ENCODE data around the gene ZNF175. TPM values are rescaled to one million over a fixed set of nuclear protein-coding genes. Genes with fewer than 3 reads are reported as not detected.
"Not testable (repeated sequence)": the region's sequence is repeated elsewhere in the genome, so short reads cannot be mapped to it uniquely, and the experiment has no call there.

ZNF175 gene
- total RNA-seq, 1 donor from 2014 or later: 15.2 TPM

GRCh38 chr19:51627491-51628138 lies 56.5 kb downstream of the ZNF175 start:
- DNase-seq (ENCODE audit: low spot score in 2 of 2, unreplicated experiment in 2 of 2): no peak
- H3K4me3 Mint-ChIP-seq: no peak overlapping the region
- peaks cover 54% of the 10 kb centered on the region for H3K9me3 Mint-ChIP-seq
- H3K27me3 Mint-ChIP-seq (ENCODE audit: low read depth): no peaks in the 10 kb centered on the region
- no peak for TF ChIP-seq CTCF (IDR thresholded peaks at IDR 0.05; ENCODE audit: unreplicated experiment)
- no peak overlapping the region for H3K27ac Mint-ChIP-seq
- H3K4me1 Mint-ChIP-seq: no peaks in the 10 kb centered on the region
- H3K36me3 Mint-ChIP-seq: peaks cover 1% of the 10 kb centered on the region

DNA sequence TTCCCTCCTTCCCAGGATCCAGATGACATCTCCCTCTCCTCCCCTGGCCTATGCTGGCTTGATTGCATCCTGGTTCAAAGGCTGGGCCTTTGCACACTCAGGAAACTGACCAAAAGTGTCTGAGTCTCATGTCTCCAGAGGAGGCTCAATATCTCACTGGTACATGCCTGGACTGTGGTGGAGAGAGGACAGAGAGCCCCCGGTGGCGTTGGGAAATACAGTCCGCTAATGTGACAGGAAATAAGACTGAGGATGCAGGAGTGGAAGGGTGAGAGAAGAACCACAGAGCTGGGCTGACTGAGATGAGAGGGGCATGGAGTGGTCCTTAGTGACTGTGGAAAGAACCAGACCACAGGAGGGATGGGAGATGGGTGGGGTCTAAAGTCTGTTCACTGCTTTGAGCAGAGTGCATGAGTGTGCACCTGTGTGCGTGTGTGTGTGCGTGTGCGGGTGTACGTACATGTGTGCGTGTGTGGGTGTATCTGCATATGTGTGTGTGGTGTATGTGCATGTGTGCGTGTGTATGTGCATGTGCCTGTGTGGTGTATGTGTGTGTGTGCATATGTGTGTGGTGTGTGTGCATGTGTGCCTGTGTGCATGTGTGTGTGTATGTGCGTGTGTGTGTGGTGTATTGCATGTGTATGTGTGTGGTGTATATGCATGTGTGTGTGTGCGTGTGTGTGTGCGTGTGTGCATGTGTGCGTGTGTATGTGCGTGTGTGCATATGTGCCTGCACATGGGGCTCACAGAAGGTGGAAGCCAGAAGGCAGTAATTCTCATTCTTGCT lies 57.3 kb downstream of the ZNF175 start:
- no peak for DNase-seq (ENCODE audit: low spot score in 2 of 2, unreplicated experiment in 2 of 2)
- TF ChIP-seq CTCF (IDR thresholded peaks at IDR 0.05; ENCODE audit: unreplicated experiment): no peak
- H3K4me3 Mint-ChIP-seq: no peak overlapping the region
- H3K36me3 Mint-ChIP-seq: peaks cover 1% of the 10 kb centered on the region
- no peak overlapping the region for H3K27ac Mint-ChIP-seq
- H3K27me3 Mint-ChIP-seq (ENCODE audit: low read depth): no peaks in the 10 kb centered on the region
- H3K9me3 Mint-ChIP-seq: peaks cover 49% of the 10 kb centered on the region
- no peaks in the 10 kb centered on the region for H3K4me1 Mint-ChIP-seq

GRCh38 chr19:51630315-51630714 lies 59.2 kb downstream of the ZNF175 start, which contains the start of gene SIGLEC5:
SIGLEC5 (minus strand) TSS chr19:51630401; CDS start chr19:51630335, 66 bp downstream.
- not testable (repeated sequence) for H3K4me3 Mint-ChIP-seq, H3K36me3 Mint-ChIP-seq

DNA sequence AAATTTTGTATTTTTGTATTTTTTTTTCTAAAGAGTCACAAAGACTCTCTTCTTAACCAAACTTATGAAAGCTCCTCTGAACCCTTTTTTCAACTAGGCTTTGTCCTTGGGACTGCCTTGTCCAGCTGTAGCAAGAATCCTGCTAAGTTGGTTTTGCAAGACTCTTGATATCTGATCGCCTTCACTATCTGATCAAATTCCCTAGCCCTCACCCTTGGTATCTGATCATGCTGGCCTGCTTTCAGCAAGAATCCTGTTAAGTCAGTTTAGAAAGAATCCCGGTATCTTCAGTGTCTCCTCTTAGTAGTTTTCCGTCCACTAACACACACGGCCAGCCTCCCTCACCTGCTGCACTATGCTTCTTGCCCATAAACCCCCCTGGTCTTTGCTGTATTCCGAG lies 61.0 kb downstream of the ZNF175 start:
- H3K4me3 Mint-ChIP-seq: no peak overlapping the region
- no peaks in the 10 kb centered on the region for H3K4me1 Mint-ChIP-seq
- H3K9me3 Mint-ChIP-seq: peaks cover 31% of the 10 kb centered on the region
- TF ChIP-seq CTCF (IDR thresholded peaks at IDR 0.05; ENCODE audit: unreplicated experiment): no peak
- no peak for DNase-seq (ENCODE audit: low spot score in 2 of 2, unreplicated experiment in 2 of 2)
- H3K36me3 Mint-ChIP-seq: no peaks in the 10 kb centered on the region
- H3K27ac Mint-ChIP-seq: no peak overlapping the region
- H3K27me3 Mint-ChIP-seq (ENCODE audit: low read depth): no peaks in the 10 kb centered on the region

More at GRCh38 chr19:51630315-51630714, 59.2 kb downstream of the ZNF175 start, which contains the start of gene SIGLEC5:
- H3K27me3 Mint-ChIP-seq (ENCODE audit: low read depth); H3K4me1 Mint-ChIP-seq; H3K27ac Mint-ChIP-seq; DNase-seq (ENCODE audit: low spot score in 2 of 2, unreplicated experiment in 2 of 2): not testable (repeated sequence)
- H3K9me3 Mint-ChIP-seq: peaks cover 38% of the 10 kb centered on the region

- Mint-ChIP-seq H3K27me3 (ENCODE audit: low read depth) (no peaks in the 10 kb centered on the region), H3K27ac (no peak overlapping the region), H3K36me3 (no peaks in the 10 kb centered on the region), H3K9me3 (peaks cover 52% of the 10 kb centered on the region), H3K4me3 (no peak overlapping the region), H3K4me1 (no peaks in the 10 kb centered on the region)
- TF ChIP-seq CTCF (IDR thresholded peaks at IDR 0.05; ENCODE audit: unreplicated experiment): peak; percentile 48
- no peak for DNase-seq (ENCODE audit: low spot score in 2 of 2, unreplicated experiment in 2 of 2)
Measured at GRCh38 chr19:51637362-51637978, 66.4 kb downstream of the ZNF175 start.

DNA sequence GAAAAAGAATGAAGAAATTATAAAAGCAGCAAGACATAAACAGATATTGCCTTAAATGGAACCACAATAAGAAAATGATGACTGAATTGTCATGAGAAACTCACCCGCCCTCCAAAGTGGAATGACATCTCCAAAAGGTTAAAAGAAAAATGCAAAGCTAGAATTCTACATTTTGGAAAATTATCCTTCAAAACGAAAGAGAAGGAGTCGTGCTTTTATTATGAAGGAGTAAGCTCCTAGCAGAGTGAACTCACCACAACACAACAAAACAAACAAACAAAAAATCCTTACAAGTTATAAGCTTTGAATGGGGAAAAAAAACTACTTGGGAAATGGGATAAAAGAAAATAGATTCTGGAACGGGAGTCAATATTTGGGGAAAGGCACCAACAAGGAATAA lies 68.8 kb downstream of the ZNF175 start:
- Mint-ChIP-seq H3K36me3 (no peaks in the 10 kb centered on the region), H3K4me3 (no peak overlapping the region), H3K27me3 (ENCODE audit: low read depth) (no peaks in the 10 kb centered on the region), H3K27ac (no peak overlapping the region), H3K4me1 (no peaks in the 10 kb centered on the region), H3K9me3 (peaks cover 61% of the 10 kb centered on the region)
- no peak for DNase-seq (ENCODE audit: low spot score in 2 of 2, unreplicated experiment in 2 of 2)
- TF ChIP-seq CTCF (IDR thresholded peaks at IDR 0.05; ENCODE audit: unreplicated experiment): no peak

Data from mesothelial cell of epicardium (in vitro differentiated cells).